ENCODE results near the gene PLBD2. TPM values are rescaled to one million over a fixed set of nuclear protein-coding genes. Genes with fewer than 3 reads are reported as not detected.

The PLBD2 gene
- total RNA-seq, 1 donor from 2014 or later, result 4.9 TPM

GRCh38 chr12:113373440-113373839, 15.1 kb downstream of the PLBD2 start:
- no peaks in the 10 kb centered on the region for H3K36me3 ChIP-seq

GRCh38 chr12:113373969-113374368, 15.6 kb downstream of the PLBD2 start:
- no peak for DNase-seq (ENCODE audit: low spot score)
- Histone ChIP-seq H3F3A (ENCODE audit: low read depth) (no peaks in the 10 kb centered on the region), H3K9me3 (ENCODE audit: low read depth) (no peaks in the 10 kb centered on the region), H2AFZ (replicated peaks) (no peak overlapping the region), H3K4me1 (no peaks in the 10 kb centered on the region), H3K9ac (no peak overlapping the region), H3K27me3 (no peaks in the 10 kb centered on the region), H3K4me2 (no peak overlapping the region), H3K4me3 (no peak overlapping the region), H3K36me3 (no peaks in the 10 kb centered on the region), H4K20me1 (ENCODE audit: low read depth) (no peaks in the 10 kb centered on the region), H3K27ac (no peak overlapping the region), H3K79me2 (ENCODE audit: low read depth) (no peaks in the 10 kb centered on the region)
- Mint-ChIP-seq H3K36me3 (peaks cover 16% of the 10 kb centered on the region), H3K4me3 (no peak overlapping the region), H3K4me1 (no peaks in the 10 kb centered on the region), H3K27ac (no peak overlapping the region), H3K9me3 (no peaks in the 10 kb centered on the region), H3K27me3 (ENCODE audit: insufficient read depth, low read depth) (peaks cover 2% of the 10 kb centered on the region)
- no peak for TF ChIP-seq CTCF (IDR thresholded peaks at IDR 0.05)
- TF ChIP-seq EZH2phosphoT487 (IDR thresholded peaks at IDR 0.05), result no peak
- TF ChIP-seq EZH2 (IDR thresholded peaks at IDR 0.05), result no peak

More at GRCh38 chr12:113373440-113373839, 15.1 kb downstream of the PLBD2 start:
- Histone ChIP-seq H3K9me3 (ENCODE audit: low read depth) (no peaks in the 10 kb centered on the region), H3K9ac (no peak overlapping the region), H2AFZ (replicated peaks) (no peak overlapping the region), H4K20me1 (ENCODE audit: low read depth) (no peaks in the 10 kb centered on the region), H3K79me2 (ENCODE audit: low read depth) (no peaks in the 10 kb centered on the region), H3K4me3 (no peak overlapping the region), H3K4me2 (no peak overlapping the region), H3F3A (ENCODE audit: low read depth) (no peaks in the 10 kb centered on the region), H3K27ac (no peak overlapping the region), H3K27me3 (no peaks in the 10 kb centered on the region), H3K4me1 (no peaks in the 10 kb centered on the region)
- TF ChIP-seq EZH2phosphoT487 (IDR thresholded peaks at IDR 0.05) (no peak), EZH2 (IDR thresholded peaks at IDR 0.05) (no peak), CTCF (IDR thresholded peaks at IDR 0.05) (no peak)
- no peaks in the 10 kb centered on the region for H3K4me1 Mint-ChIP-seq
- no peaks in the 10 kb centered on the region for H3K9me3 Mint-ChIP-seq
- no peak for DNase-seq (ENCODE audit: low spot score)
- peaks cover 2% of the 10 kb centered on the region for H3K27me3 Mint-ChIP-seq (ENCODE audit: insufficient read depth, low read depth)
- no peak overlapping the region for H3K4me3 Mint-ChIP-seq
- H3K36me3 Mint-ChIP-seq, result peaks cover 17% of the 10 kb centered on the region
- no peak overlapping the region for H3K27ac Mint-ChIP-seq

- Histone ChIP-seq H3K4me2 (no peak overlapping the region), H3K36me3 (no peaks in the 10 kb centered on the region)
- H3K27ac Mint-ChIP-seq, result no peak overlapping the region
Measured at GRCh38 chr12:113374823-113375428, 16.5 kb downstream of the PLBD2 start.

More at GRCh38 chr12:113374823-113375428, 16.5 kb downstream of the PLBD2 start:
- Histone ChIP-seq H3K9ac (no peak overlapping the region), H3K27ac (no peak overlapping the region), H3K27me3 (no peaks in the 10 kb centered on the region), H2AFZ (replicated peaks) (no peak overlapping the region), H3K4me1 (no peaks in the 10 kb centered on the region), H3K79me2 (ENCODE audit: low read depth) (no peaks in the 10 kb centered on the region), H3K9me3 (ENCODE audit: low read depth) (no peaks in the 10 kb centered on the region), H3K4me3 (no peak overlapping the region), H3F3A (ENCODE audit: low read depth) (no peaks in the 10 kb centered on the region), H4K20me1 (ENCODE audit: low read depth) (no peaks in the 10 kb centered on the region)
- H3K9me3 Mint-ChIP-seq, result no peaks in the 10 kb centered on the region
- no peak for DNase-seq (ENCODE audit: low spot score)
- H3K27me3 Mint-ChIP-seq (ENCODE audit: insufficient read depth, low read depth), result peaks cover 2% of the 10 kb centered on the region
- no peak for TF ChIP-seq EZH2 (IDR thresholded peaks at IDR 0.05)
- no peak for TF ChIP-seq CTCF (IDR thresholded peaks at IDR 0.05)
- no peak for TF ChIP-seq EZH2phosphoT487 (IDR thresholded peaks at IDR 0.05)
- peaks cover 12% of the 10 kb centered on the region for H3K36me3 Mint-ChIP-seq
- H3K4me1 Mint-ChIP-seq, result no peaks in the 10 kb centered on the region
- no peak overlapping the region for H3K4me3 Mint-ChIP-seq

Measured in neural progenitor cell (in vitro differentiated cells).